Measurements from ENCODE around the gene CA9.

GRCh38 chr9:35658968-35659220, 14.8 kb upstream of the CA9 start:
- TF ChIP-seq POLR2AphosphoS5 (IDR thresholded peaks at IDR 0.05; ENCODE audit: low read depth) (no peak), CTCF (IDR thresholded peaks at IDR 0.05; ENCODE audit: insufficient read depth, low read length) (no peak)

All from HL-60 (cell line).